WERI-Rb-1 (cell line): Measurements from ENCODE around the gene NEURL2.

ENCODE experiments used
- DNase-seq: peaks from one replicate; pipeline ENCODE4 v3.0.0-alpha.2; 2020
- H3K27ac ChIP-seq: fragments of 250-450 bp; sonication (Bioruptor Pico); 2 replicates; pipeline ENCODE4 v1.5.1; 2020; ENCODE audit warnings: mild to moderate bottlenecking, moderate library complexity
- H3K27me3 ChIP-seq: fragments of 250-450 bp; sonication (Bioruptor Pico); 2 replicates; pipeline ENCODE4 v1.5.1; 2021; ENCODE audit warnings: mild to moderate bottlenecking, low read depth, moderate library complexity; ENCODE audit not compliant: insufficient read depth, severe bottlenecking
- H3K36me3 ChIP-seq: fragments of 250-450 bp; sonication (Bioruptor Pico); 2 replicates; pipeline ENCODE4 v1.5.1; 2020; ENCODE audit warnings: mild to moderate bottlenecking, moderate library complexity
- H3K4me3 ChIP-seq: 2 replicates; pipeline ENCODE4 v1.5.1; 2011; ENCODE audit warnings: low read depth, mild to moderate bottlenecking, control low read depth, low read length
- H3K9me3 ChIP-seq: fragments of 250-450 bp; sonication (Bioruptor Pico); 2 replicates; pipeline ENCODE4 v1.5.1; 2021; ENCODE audit warnings: mild to moderate bottlenecking, moderate library complexity; ENCODE audit not compliant: severe bottlenecking
- CTCF ChIP-seq: IDR thresholded peaks from 2 replicates; pipeline ENCODE4 v1.5.1; 2011; ENCODE audit warnings: low read depth, mild to moderate bottlenecking, control low read depth, inconsistent platforms, low read length

NEURL2 gene

GRCh38 chr20:45909336-45909808 lies 18.4 kb upstream of the NEURL2 start:
- no peak overlapping the region for H3K27ac ChIP-seq
- DNase-seq = no peak
- H3K9me3 ChIP-seq = no peaks in the 10 kb centered on the region
- TF ChIP-seq CTCF = no peak
- H3K27me3 ChIP-seq = no peaks in the 10 kb centered on the region
- H3K4me3 ChIP-seq = no peak overlapping the region
- no peaks in the 10 kb centered on the region; the same call in 1 of the 2 replicates for H3K36me3 ChIP-seq

GRCh38 chr20:45908084-45908483 lies 17.1 kb upstream of the NEURL2 start:
- Histone ChIP-seq H3K27ac (no peak overlapping the region), H3K36me3 (no peaks in the 10 kb centered on the region; the same call in 1 of the 2 replicates), H3K27me3 (no peaks in the 10 kb centered on the region), H3K9me3 (no peaks in the 10 kb centered on the region), H3K4me3 (no peak overlapping the region)
- no peak for DNase-seq
- no peak for TF ChIP-seq CTCF

- DNase-seq = no peak
- no peak for TF ChIP-seq CTCF
- no peaks in the 10 kb centered on the region; the same call in 1 of the 2 replicates for H3K36me3 ChIP-seq
Observed at GRCh38 chr20:45907219-45907948, 16.4 kb upstream of the NEURL2 start.

DNA sequence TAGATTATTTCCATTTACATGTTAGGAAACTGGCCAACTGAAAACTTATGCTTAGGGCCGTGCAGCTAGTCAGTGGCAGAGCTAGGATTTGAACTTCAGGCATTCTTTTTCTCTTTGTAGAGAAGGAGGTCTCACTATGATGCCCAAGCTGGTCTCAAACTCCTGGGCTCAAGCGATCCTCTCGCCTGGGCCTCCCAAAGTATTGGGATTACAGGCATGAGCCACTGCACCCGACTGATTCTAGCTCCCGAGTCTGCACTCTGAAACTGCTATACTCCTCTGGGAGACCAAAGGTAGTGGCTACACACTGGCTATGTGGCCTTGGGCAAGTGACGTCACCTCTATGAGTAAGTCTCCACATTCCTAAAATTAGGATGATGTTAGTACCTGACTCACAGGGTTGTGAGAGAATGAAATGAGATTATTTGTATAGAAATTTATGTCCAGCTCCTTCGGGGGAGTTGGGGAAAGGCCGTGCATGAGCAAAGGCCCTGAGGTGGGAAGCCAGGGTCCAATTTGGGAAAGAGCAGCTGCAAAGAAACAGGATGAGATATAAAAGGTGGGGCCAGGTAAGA lies 14.6 kb upstream of the NEURL2 start:
- Histone ChIP-seq H3K27ac (no peak overlapping the region), H3K27me3 (no peaks in the 10 kb centered on the region), H3K4me3 (no peak overlapping the region), H3K36me3 (peaks cover 9% of the 10 kb centered on the region), H3K9me3 (no peaks in the 10 kb centered on the region)
- no peak for DNase-seq
- TF ChIP-seq CTCF = no peak

More at GRCh38 chr20:45907219-45907948, 16.4 kb upstream of the NEURL2 start:
- no peak overlapping the region for H3K4me3 ChIP-seq
- no peaks in the 10 kb centered on the region for H3K27me3 ChIP-seq
- H3K9me3 ChIP-seq = no peaks in the 10 kb centered on the region
- no peak overlapping the region for H3K27ac ChIP-seq

- TF ChIP-seq CTCF = no peak
Observed at GRCh38 chr20:45904583-45905504, 13.8 kb upstream of the NEURL2 start.

More at GRCh38 chr20:45904583-45905504, 13.8 kb upstream of the NEURL2 start:
- H3K9me3 ChIP-seq = no peaks in the 10 kb centered on the region
- H3K27ac ChIP-seq = no peak overlapping the region
- H3K4me3 ChIP-seq = no peak overlapping the region
- no peaks in the 10 kb centered on the region for H3K27me3 ChIP-seq
- DNase-seq = no peak
- peaks cover 13% of the 10 kb centered on the region for H3K36me3 ChIP-seq
